OCI-LY7 (cell line): ENCODE results near the gene UBXN7. TPM values are rescaled to one million over a fixed set of nuclear protein-coding genes. Genes with fewer than 3 reads are reported as not detected.
"Not testable (repeated sequence)": the region's sequence is repeated elsewhere in the genome, so short reads cannot be mapped to it uniquely, and the experiment has no call there.

Experiments used
- BruUV-seq: library from RNA; stranded (reverse); fragments of 400-500 nt; replicated peaks from 2 replicates; lab custom pipeline; 2021; lab: Mats Ljungman, UMichigan
- CTCF ChIA-PET: fragments of 300-600 bp; sonication (Branson Sonifier 250); formaldehyde crosslinking; loops from one replicate; lab custom pipeline; 2022; ENCODE audit warnings: antibody characterized with exemption; ENCODE audit not compliant: unreplicated experiment; lab: Charles Lee
- POLR2A ChIA-PET: fragments of 300-600 bp; sonication (Branson Sonifier 250); formaldehyde crosslinking; loops from one replicate; lab custom pipeline; 2022; ENCODE audit warnings: antibody characterized with exemption; lab: Charles Lee
- DNase-seq: peaks from one replicate; pipeline ENCODE4 v3.0.0-alpha.2; 2015; ENCODE audit warnings: low spot score
- H2AFZ ChIP-seq: fragments of 200-600 bp; sonication (generic), shearing (Covaris generic); 2 replicates; pipeline ENCODE4 v1.6.1; 2014; ENCODE audit warnings: mild to moderate bottlenecking, antibody characterized with exemption, low read length, moderate library complexity
- H3K27ac ChIP-seq: fragments of 200-600 bp; sonication (generic); 2 replicates; pipeline ENCODE4 v1.5.1; 2014; ENCODE audit warnings: mixed run types, low read depth, mild to moderate bottlenecking, moderate library complexity, low read length, inconsistent platforms; ENCODE audit not compliant: poor library complexity, severe bottlenecking
- H3K36me3 ChIP-seq: fragments of 200-600 bp; sonication (generic); 2 replicates; pipeline ENCODE4 v1.6.1; 2014; ENCODE audit warnings: mild to moderate bottlenecking, antibody characterized with exemption, low read length, moderate library complexity, mixed read lengths; ENCODE audit not compliant: insufficient read depth
- H3K4me1 ChIP-seq: fragments of 200-600 bp; sonication (generic); 2 replicates; pipeline ENCODE4 v1.5.1; 2014; ENCODE audit warnings: mild to moderate bottlenecking, low read length; ENCODE audit not compliant: insufficient read depth, poor library complexity, severe bottlenecking
- H3K4me2 ChIP-seq: fragments of 200-600 bp; sonication (generic); 2 replicates; pipeline ENCODE4 v1.6.1; 2014; ENCODE audit warnings: mild to moderate bottlenecking, low read length
- H3K4me3 ChIP-seq: fragments of 200-600 bp; sonication (generic); 2 replicates; pipeline ENCODE4 v1.5.1; 2014; ENCODE audit warnings: mild to moderate bottlenecking, low read depth, low read length; ENCODE audit not compliant: poor library complexity, severe bottlenecking
- H3K79me2 ChIP-seq: fragments of 200-600 bp; sonication (generic); 2 replicates; pipeline ENCODE4 v1.6.1; 2016; ENCODE audit warnings: low read depth, mild to moderate bottlenecking, low read length, moderate library complexity, mixed read lengths; ENCODE audit not compliant: insufficient read depth
- H3K9me2 ChIP-seq: fragments of 200-600 bp; sonication (generic); 2 replicates; pipeline ENCODE4 v1.6.1; 2016; ENCODE audit warnings: mild to moderate bottlenecking, low read length, mixed read lengths; ENCODE audit not compliant: insufficient read depth
- H3K9me3 ChIP-seq: fragments of 200-600 bp; sonication (generic); 2 replicates; pipeline ENCODE4 v1.6.1; 2014; ENCODE audit warnings: mild to moderate bottlenecking, mixed run types, low read length, mixed read lengths
- H4K20me1 ChIP-seq: fragments of 200-600 bp; sonication (generic); 2 replicates; pipeline ENCODE4 v1.6.1; 2014; ENCODE audit warnings: mild to moderate bottlenecking, antibody characterized with exemption, low read length, moderate library complexity, mixed read lengths; ENCODE audit not compliant: insufficient read depth
- CTCF ChIP-seq: fragments of 200-600 bp; sonication (generic); conservative IDR thresholded peaks from 2 replicates; pipeline ENCODE4 v1.5.1; 2014; ENCODE audit warnings: mild to moderate bottlenecking, antibody characterized with exemption, low read length, moderate library complexity, mixed read lengths
- EZH2phosphoT487 ChIP-seq: fragments of 200-600 bp; sonication (generic); IDR thresholded peaks from 2 replicates; pipeline ENCODE4 v1.6.1; 2018; ENCODE audit warnings: low read depth, borderline replicate concordance, mild to moderate bottlenecking, mixed run types, antibody characterized with exemption, low read length, moderate library complexity, mixed read lengths
- intact Hi-C: fragments of 100-400 bp; cut with micrococcal nuclease; formaldehyde crosslinking; loops from one replicate; pipeline ENCODE4 v1.10.0; 2022; ENCODE audit not compliant: unreplicated experiment
- total RNA-seq, 2 experiments: library from RNA; depleted of rRNA in 1 of 2; stranded (reverse); fragments of >200 nt in 1 of 2; shearing (Covaris generic) in 1 of 2; gene quantifications; 2 replicates each; pipeline ENCODE4 v1.2.3, GENCODE V29; 2014 to 2022

The UBXN7 gene
- total RNA-seq, 2 experiments from 2014 or later = 12.7 to 73.4 TPM

DNA sequence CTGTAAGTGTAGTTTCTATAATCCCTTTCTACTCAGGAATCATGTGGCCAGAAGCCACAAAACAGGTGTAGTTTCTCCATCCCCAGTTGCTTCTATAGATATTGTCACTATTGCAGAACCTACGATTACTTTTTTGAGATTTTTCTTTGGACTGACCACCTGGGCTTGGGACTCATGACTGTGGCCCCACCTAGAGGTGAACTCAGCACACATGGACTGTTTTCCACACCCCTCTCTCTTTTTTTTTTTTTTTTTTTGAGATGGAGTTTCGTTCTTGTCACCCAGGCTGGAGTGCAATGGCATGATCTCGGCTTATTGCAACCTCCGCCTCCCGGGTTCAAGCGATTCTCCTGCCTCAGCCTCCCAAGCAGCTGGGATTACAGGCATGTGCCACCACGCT lies 13.2 kb upstream of the UBXN7 start:
- H3K4me3 ChIP-seq, H2AFZ ChIP-seq, CTCF ChIA-PET, POLR2A ChIA-PET, H4K20me1 ChIP-seq, H3K79me2 ChIP-seq, H3K4me1 ChIP-seq, H3K36me3 ChIP-seq, BruUV-seq, H3K27ac ChIP-seq, H3K4me2 ChIP-seq, H3K9me2 ChIP-seq, H3K9me3 ChIP-seq: not testable (repeated sequence)
- peak; percentile 40; the same call in 1 of the 2 replicates for TF ChIP-seq CTCF
- intact Hi-C loops = loop anchor here (10.0 kb wide), 1 partner anchor 191 kb away; no protein-coding TSS in a partner anchor
- DNase-seq = peak; percentile 22

- Histone ChIP-seq H3K27ac (no peak overlapping the region), H3K4me2 (no peak overlapping the region), H3K9me3 (no peaks in the 10 kb centered on the region), H3K4me3 (no peak overlapping the region), H3K79me2 (no peaks in the 10 kb centered on the region), H3K4me1 (peaks cover 12% of the 10 kb centered on the region), H3K9me2 (no peaks in the 10 kb centered on the region), H4K20me1 (no peaks in the 10 kb centered on the region), H3K36me3 (no peaks in the 10 kb centered on the region), H2AFZ (no peak overlapping the region)
- ChIA-PET POLR2A (interaction anchor here (0.6 to 0.7 kb wide), 2 partner anchors 8 to 273 kb away, joined by 3 read pairs; no protein-coding TSS in a partner anchor), CTCF (no interaction called here)
- no peak for DNase-seq
- intact Hi-C loops = loop anchor here (10.0 kb wide), 1 partner anchor 190 kb away; no protein-coding TSS in a partner anchor
- no peak for TF ChIP-seq CTCF
- TF ChIP-seq EZH2phosphoT487 = no peak
- no TSS peak for BruUV-seq
Measured at GRCh38 chr3:196444500-196444894, 12.3 kb upstream of the UBXN7 start.

GRCh38 chr3:196440696-196441095 lies 8.5 kb upstream of the UBXN7 start:
- Histone ChIP-seq H3K4me2 (no peak overlapping the region), H3K79me2 (no peaks in the 10 kb centered on the region), H3K4me3 (no peak overlapping the region), H3K9me2 (no peaks in the 10 kb centered on the region), H3K9me3 (no peaks in the 10 kb centered on the region), H2AFZ (peak overlapping the region; percentile 17; the same call in 1 of the 2 replicates), H4K20me1 (no peaks in the 10 kb centered on the region), H3K4me1 (peaks cover 12% of the 10 kb centered on the region), H3K36me3 (no peaks in the 10 kb centered on the region), H3K27ac (no peak overlapping the region)
- ChIA-PET POLR2A (interaction anchor here (1.9 kb wide), 1 partner anchor 8 kb away, joined by 5 read pairs; the partner anchor contains the start of gene UBXN7), CTCF (no interaction called here)
- TF ChIP-seq EZH2phosphoT487 (no peak), CTCF (no peak)
- intact Hi-C loops = loop anchor here (10.0 kb wide), 1 partner anchor 186 kb away; no protein-coding TSS in a partner anchor
- no TSS peak for BruUV-seq
- DNase-seq = no peak
